H1 (cell line): Measurements from ENCODE around the gene CYP2J2. TPM values are rescaled to one million over a fixed set of nuclear protein-coding genes. Genes with fewer than 3 reads are reported as not detected.

Experiments
- ATF3 ChIP-seq: IDR thresholded peaks from 2 replicates; pipeline ENCODE4 v1.6.1; 2011; ENCODE audit warnings: low read depth, mild to moderate bottlenecking, low read length; ENCODE audit not compliant: insufficient read depth
- BRCA1 ChIP-seq: IDR thresholded peaks from 2 replicates; pipeline ENCODE4 v1.6.1; 2012; ENCODE audit warnings: low read depth, low read length, improper control_type of control experiment
- EZH2 ChIP-seq: fragments of 200-600 bp; sonication (generic); IDR thresholded peaks from 2 replicates; pipeline ENCODE4 v1.7.1; 2012; ENCODE audit warnings: low read depth, mild to moderate bottlenecking, moderate library complexity, low read length, inconsistent platforms; ENCODE audit not compliant: severe bottlenecking
- HDAC6 ChIP-seq: IDR thresholded peaks from one replicate; pipeline ENCODE4 v1.7.1; 2012; ENCODE audit warnings: low read depth, mild to moderate bottlenecking, inconsistent platforms, low read length, moderate library complexity
- SIX5 ChIP-seq: IDR thresholded peaks from 2 replicates; pipeline ENCODE4 v1.6.1; 2011; ENCODE audit warnings: mild to moderate bottlenecking, low read depth, low read length
- SRF ChIP-seq: IDR thresholded peaks from 2 replicates; pipeline ENCODE4 v1.6.1; 2011; ENCODE audit warnings: mild to moderate bottlenecking, low read depth, low read length, moderate library complexity
- SUZ12 ChIP-seq: fragments of 200-600 bp; sonication (generic); IDR thresholded peaks from 2 replicates; pipeline ENCODE4 v1.6.1; 2012; ENCODE audit warnings: mild to moderate bottlenecking, inconsistent platforms, low read length, moderate library complexity, mixed read lengths
- TBP ChIP-seq: IDR thresholded peaks from 2 replicates; pipeline ENCODE4 v1.6.1; 2011; ENCODE audit warnings: low read depth, low read length, improper control_type of control experiment
- TEAD4 ChIP-seq: IDR thresholded peaks from 2 replicates; pipeline ENCODE4 v1.6.1; 2012; ENCODE audit warnings: low read depth, low read length, inconsistent platforms, mixed read lengths
- polyA plus RNA-seq, 7 experiments: library from polyadenylated mRNA; depleted of rRNA in 3 of 7; stranded (reverse) in 5 of 7; unstranded in 2 of 7; fragments of >200 nt in 5 of 7; fragments of 200-250 nt in 2 of 7; gene quantifications; 1 replicate in 5 of 7; 2 replicates in 1 of 7; 4 replicates in 1 of 7; pipeline versions ENCODE4 v1.2.1 to v1.2.3, GENCODE V29; 2011 to 2013; ENCODE audit warnings: missing spikeins in 2 of 7, mixed read lengths in 2 of 7
- total RNA-seq: library from RNA; stranded (reverse); fragmentation: NEBNext Ultra II Directional; extraction: Animal tissue kit (Norgen Biotek cat#: 25700); gene quantifications from 2 replicates; pipeline ENCODE4 v1.2.1, GENCODE V29; 2021

Gene CYP2J2
- total and polyA plus RNA-seq, 2 of the 8 experiments (the other 6 are each of a cell fraction or from before 2014, with no cell fraction given): 0.59 to 2.1 TPM

- TF ChIP-seq EZH2 (no peak), BRCA1 (no peak), TBP (no peak), ATF3 (no peak), SIX5 (no peak), SRF (no peak), SUZ12 (no peak), HDAC6 (no peak), TEAD4 (no peak)
Observed at GRCh38 chr1:59952065-59952464, 25.5 kb upstream of the CYP2J2 start (continued).
